ENCODE data around the gene IL4I1. TPM values are rescaled to one million over a fixed set of nuclear protein-coding genes. Genes with fewer than 3 reads are reported as not detected.

IL4I1 gene
- total RNA-seq, 1 donor from 2014 or later = 0.12 TPM

DNA sequence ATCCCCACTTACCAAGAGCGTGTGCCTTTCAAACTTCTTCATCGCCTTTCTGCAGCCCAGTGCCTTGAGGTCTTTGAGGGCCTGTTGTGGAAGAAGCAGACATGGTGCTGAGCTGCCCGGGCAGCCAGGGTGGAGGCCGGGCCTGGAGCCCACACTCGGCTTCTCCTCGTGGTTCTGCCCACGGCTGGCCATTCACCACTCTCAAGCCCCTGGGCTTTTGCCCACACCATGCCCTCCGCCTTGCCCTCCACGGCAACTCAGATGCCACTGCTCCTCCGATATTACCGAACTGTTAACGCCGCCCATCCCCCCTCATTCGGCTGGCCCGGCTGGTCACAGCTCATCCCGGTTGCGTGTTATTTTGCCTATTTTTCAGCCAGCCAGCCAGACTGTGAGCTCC, 5.3 kb downstream of the IL4I1 start:
- DNase-seq (ENCODE audit: low read depth, low spot score) = no peak
- Mint-ChIP-seq H3K27me3 (ENCODE audit: low read depth) (peaks cover 27% of the 10 kb centered on the region), H3K36me3 (ENCODE audit: low read depth) (peaks cover 2% of the 10 kb centered on the region), H3K4me3 (no peak overlapping the region), H3K9me3 (no peaks in the 10 kb centered on the region), H3K27ac (ENCODE audit: unreplicated experiment) (no peak overlapping the region), H3K4me1 (peaks cover 4% of the 10 kb centered on the region)
- TF ChIP-seq, protein P1, sequence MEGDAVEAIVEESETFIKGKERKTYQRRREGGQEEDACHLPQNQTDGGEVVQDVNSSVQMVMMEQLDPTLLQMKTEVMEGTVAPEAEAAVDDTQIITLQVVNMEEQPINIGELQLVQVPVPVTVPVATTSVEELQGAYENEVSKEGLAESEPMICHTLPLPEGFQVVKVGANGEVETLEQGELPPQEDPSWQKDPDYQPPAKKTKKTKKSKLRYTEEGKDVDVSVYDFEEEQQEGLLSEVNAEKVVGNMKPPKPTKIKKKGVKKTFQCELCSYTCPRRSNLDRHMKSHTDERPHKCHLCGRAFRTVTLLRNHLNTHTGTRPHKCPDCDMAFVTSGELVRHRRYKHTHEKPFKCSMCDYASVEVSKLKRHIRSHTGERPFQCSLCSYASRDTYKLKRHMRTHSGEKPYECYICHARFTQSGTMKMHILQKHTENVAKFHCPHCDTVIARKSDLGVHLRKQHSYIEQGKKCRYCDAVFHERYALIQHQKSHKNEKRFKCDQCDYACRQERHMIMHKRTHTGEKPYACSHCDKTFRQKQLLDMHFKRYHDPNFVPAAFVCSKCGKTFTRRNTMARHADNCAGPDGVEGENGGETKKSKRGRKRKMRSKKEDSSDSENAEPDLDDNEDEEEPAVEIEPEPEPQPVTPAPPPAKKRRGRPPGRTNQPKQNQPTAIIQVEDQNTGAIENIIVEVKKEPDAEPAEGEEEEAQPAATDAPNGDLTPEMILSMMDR (conservative IDR thresholded peaks at IDR 0.05) = no peak

DNA sequence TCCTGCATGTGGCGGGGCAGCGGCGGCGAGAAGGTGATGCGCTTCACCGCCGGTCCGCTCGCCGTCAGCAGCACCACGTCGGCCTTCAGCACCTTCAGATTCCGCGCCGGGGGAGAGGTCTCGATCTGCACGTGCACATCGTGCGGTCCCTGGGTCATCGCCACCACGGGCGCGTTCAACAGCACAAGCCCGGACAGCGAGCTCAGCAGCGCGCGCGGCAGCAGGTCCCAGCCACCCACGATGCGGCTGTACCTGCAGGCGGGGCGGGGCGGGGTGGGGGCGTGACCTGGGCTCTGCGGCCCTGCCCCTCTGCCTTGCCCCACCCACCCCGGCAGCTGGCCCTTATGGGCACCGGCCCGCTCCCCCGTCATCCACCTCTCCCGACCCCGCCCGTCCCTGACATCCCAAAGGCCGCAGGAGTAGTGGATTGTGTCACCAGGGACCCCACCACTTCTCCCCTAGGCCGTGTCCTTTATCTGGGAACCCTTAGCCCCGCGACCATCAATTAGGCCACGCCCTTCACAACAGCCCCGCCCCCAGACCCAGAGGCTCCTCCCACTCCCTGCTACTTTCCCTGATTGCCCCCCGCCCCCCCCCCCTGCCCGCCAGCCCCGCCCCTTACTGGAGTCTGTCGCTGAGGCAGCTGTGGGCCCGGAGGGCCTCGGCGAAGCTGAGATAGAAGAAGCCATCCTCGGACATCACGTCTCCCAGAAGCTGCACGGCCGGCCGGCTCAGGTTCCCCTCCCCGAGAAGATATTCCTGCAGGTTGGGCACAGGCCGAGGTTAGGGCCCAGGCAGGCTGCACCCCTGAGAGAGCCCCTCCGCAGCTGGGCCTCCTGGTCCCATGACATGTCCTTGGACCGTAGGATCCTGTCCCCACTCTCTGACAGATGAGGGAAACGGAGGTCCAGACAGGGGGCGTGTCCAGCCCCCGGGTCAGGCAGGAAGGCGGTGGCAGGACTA, 6.1 kb downstream of the IL4I1 start:
- no peak overlapping the region for H3K4me3 Mint-ChIP-seq
- H3K9me3 Mint-ChIP-seq = no peaks in the 10 kb centered on the region
- peaks cover 4% of the 10 kb centered on the region for H3K4me1 Mint-ChIP-seq
- no peak overlapping the region for H3K27ac Mint-ChIP-seq (ENCODE audit: unreplicated experiment)
- TF ChIP-seq, protein P1 (conservative IDR thresholded peaks at IDR 0.05) = peak; percentile 8
- DNase-seq (ENCODE audit: low read depth, low spot score) = peak; percentile 46
- H3K27me3 Mint-ChIP-seq (ENCODE audit: low read depth) = peaks cover 27% of the 10 kb centered on the region
- peaks cover 5% of the 10 kb centered on the region for H3K36me3 Mint-ChIP-seq (ENCODE audit: low read depth)

DNA sequence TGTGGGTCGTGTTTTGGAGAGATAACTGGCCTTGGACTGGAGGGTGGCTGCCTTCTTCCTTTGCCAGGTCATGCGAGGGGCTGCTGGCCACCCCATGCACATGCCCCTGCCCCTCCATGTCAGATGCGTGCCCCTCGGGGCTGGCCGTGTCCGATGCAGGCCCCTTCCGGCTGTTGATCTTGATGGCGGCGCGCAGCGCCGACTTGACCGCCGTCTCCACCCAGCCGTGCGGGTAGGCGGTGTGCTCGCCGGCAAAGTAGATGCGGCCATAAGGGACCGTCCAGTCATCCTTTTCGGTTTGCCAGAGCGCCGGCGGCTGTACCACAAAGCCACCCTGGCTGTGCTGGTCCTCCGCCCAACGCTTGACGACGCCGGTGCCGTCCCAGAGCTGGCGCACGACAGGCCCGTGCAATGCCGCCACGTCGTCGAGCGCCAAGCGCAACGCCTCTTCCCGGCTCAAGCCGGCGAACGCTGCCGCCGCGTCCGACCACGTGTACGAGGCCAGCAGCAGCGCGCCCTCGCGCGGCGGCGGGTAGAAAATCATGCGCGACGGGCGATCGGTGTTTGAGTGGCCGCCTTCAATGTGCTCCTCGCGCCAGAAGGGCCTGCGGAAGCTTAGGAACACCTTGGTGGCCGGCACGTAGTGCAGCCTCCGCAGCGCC, 6.9 kb downstream of the IL4I1 start:
- Mint-ChIP-seq H3K9me3 (no peaks in the 10 kb centered on the region), H3K36me3 (ENCODE audit: low read depth) (peaks cover 5% of the 10 kb centered on the region), H3K4me1 (peaks cover 4% of the 10 kb centered on the region), H3K27me3 (ENCODE audit: low read depth) (peaks cover 27% of the 10 kb centered on the region), H3K4me3 (no peak overlapping the region), H3K27ac (ENCODE audit: unreplicated experiment) (no peak overlapping the region)
- DNase-seq (ENCODE audit: low read depth, low spot score) = peak; percentile 61
- TF ChIP-seq, protein P1 (conservative IDR thresholded peaks at IDR 0.05) = peak; percentile 70

DNA sequence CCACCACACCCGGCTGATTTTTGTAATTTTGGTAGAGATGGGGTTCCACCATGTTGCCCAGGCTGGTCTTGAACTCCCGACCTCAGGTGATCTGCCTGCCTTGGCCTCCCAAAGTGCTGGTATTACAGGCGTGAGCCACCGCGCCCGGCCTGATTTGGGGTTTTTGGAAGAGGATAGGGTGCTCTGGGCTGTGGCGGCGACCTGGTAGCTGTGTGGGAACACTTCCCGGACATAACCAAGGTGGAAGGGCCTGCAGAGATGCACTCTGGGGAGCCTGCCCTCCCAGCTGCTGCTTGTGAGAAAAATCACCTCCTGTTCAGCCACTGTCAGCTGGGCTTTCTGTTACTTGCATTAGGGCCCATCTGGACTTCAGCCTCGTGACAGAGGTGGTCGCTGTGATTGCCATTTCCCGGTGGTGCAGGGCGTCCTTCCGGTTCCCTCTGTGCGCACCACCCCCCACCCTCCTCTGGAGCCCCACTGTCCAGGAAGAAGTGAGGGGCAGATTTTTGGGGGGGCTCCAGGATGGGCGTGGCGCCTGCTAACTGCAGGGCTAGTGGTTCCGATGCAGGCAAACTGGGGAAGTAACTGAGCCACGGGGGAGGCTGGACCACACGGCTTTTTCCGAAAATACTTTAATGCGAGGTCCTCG, 7.5 kb downstream of the IL4I1 start:
- peaks cover 9% of the 10 kb centered on the region for H3K36me3 Mint-ChIP-seq (ENCODE audit: low read depth)
- no peak overlapping the region for H3K4me3 Mint-ChIP-seq
- H3K4me1 Mint-ChIP-seq = peaks cover 4% of the 10 kb centered on the region
- peaks cover 27% of the 10 kb centered on the region for H3K27me3 Mint-ChIP-seq (ENCODE audit: low read depth)
- no peaks in the 10 kb centered on the region for H3K9me3 Mint-ChIP-seq
- TF ChIP-seq, protein P1 (conservative IDR thresholded peaks at IDR 0.05) = no peak
- DNase-seq (ENCODE audit: low read depth, low spot score) = no peak
- H3K27ac Mint-ChIP-seq (ENCODE audit: unreplicated experiment) = no peak overlapping the region

DNA sequence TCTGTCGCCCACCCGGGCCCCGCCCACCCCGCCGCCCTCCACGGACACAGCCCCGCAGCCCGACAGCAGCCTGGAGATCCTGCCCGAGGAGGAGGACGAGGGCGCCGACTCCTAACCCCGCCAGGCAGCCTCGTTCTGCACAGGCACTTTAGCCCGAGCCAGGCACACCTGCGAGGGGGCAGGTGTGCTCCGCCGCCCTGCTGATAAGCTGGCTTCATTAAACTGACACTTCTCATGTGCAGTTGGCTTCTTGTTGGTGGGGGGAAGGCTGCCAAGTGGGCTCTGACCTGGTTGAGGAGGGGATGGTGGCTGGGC, 8.2 kb downstream of the IL4I1 start:
- DNase-seq (ENCODE audit: low read depth, low spot score) = no peak
- Mint-ChIP-seq H3K36me3 (ENCODE audit: low read depth) (peaks cover 11% of the 10 kb centered on the region), H3K9me3 (no peaks in the 10 kb centered on the region), H3K4me3 (no peak overlapping the region), H3K27me3 (ENCODE audit: low read depth) (peaks cover 26% of the 10 kb centered on the region), H3K4me1 (peaks cover 4% of the 10 kb centered on the region), H3K27ac (ENCODE audit: unreplicated experiment) (no peak overlapping the region)
- TF ChIP-seq, protein P1 (conservative IDR thresholded peaks at IDR 0.05) = no peak

Data from neural crest cell (in vitro differentiated cells).